ENCODE measurements around the gene MIER1.

MIER1 gene

GRCh38 chr1:66985835-66986234 lies 61.0 kb downstream of the MIER1 start:
- H3K27ac Mint-ChIP-seq = no peak overlapping the region
- no peaks in the 10 kb centered on the region for H3K4me1 Mint-ChIP-seq
- peaks cover 49% of the 10 kb centered on the region for H3K36me3 Mint-ChIP-seq (ENCODE audit: low read depth)
- no peaks in the 10 kb centered on the region for H3K27me3 Mint-ChIP-seq (ENCODE audit: low read depth)
- no peak for TF ChIP-seq CTCF (IDR thresholded peaks at IDR 0.05; ENCODE audit: unreplicated experiment in 3 of 3)
- H3K4me3 Mint-ChIP-seq = no peak overlapping the region
- no peaks in the 10 kb centered on the region for H3K9me3 Mint-ChIP-seq

GRCh38 chr1:66993076-66993475 lies 68.3 kb downstream of the MIER1 start:
- Mint-ChIP-seq H3K36me3 (ENCODE audit: low read depth) (peaks cover 17% of the 10 kb centered on the region), H3K27me3 (ENCODE audit: low read depth) (no peaks in the 10 kb centered on the region), H3K4me3 (no peak overlapping the region), H3K4me1 (no peaks in the 10 kb centered on the region), H3K9me3 (no peaks in the 10 kb centered on the region), H3K27ac (no peak overlapping the region)
- TF ChIP-seq CTCF (IDR thresholded peaks at IDR 0.05; ENCODE audit: unreplicated experiment in 3 of 3) = no peak

- Mint-ChIP-seq H3K9me3 (no peaks in the 10 kb centered on the region), H3K4me1 (no peaks in the 10 kb centered on the region), H3K27me3 (ENCODE audit: low read depth) (no peaks in the 10 kb centered on the region), H3K4me3 (no peak overlapping the region), H3K36me3 (ENCODE audit: low read depth) (peaks cover 12% of the 10 kb centered on the region), H3K27ac (peak overlapping the region in 1 of 3 experiments; percentile 23)
- TF ChIP-seq CTCF (IDR thresholded peaks at IDR 0.05; ENCODE audit: unreplicated experiment in 3 of 3) = peak; percentile 64 to 74 (median 74)
Measured at GRCh38 chr1:66996018-66996682, 71.4 kb downstream of the MIER1 start.

- no peaks in the 10 kb centered on the region for H3K27me3 Mint-ChIP-seq (ENCODE audit: low read depth)
- H3K9me3 Mint-ChIP-seq = no peaks in the 10 kb centered on the region
- no peak for TF ChIP-seq CTCF (IDR thresholded peaks at IDR 0.05; ENCODE audit: unreplicated experiment in 3 of 3)
- H3K4me3 Mint-ChIP-seq = no peak overlapping the region
- no peaks in the 10 kb centered on the region for H3K4me1 Mint-ChIP-seq
- H3K27ac Mint-ChIP-seq = no peak overlapping the region
- peaks cover 27% of the 10 kb centered on the region for H3K36me3 Mint-ChIP-seq (ENCODE audit: low read depth)
Measured at GRCh38 chr1:66998972-66999371, 74.2 kb downstream of the MIER1 start.

- Mint-ChIP-seq H3K27ac (peak overlapping the region; percentile 18 to 66 (median 43)), H3K9me3 (no peaks in the 10 kb centered on the region), H3K36me3 (ENCODE audit: low read depth) (peaks cover 31% of the 10 kb centered on the region), H3K27me3 (ENCODE audit: low read depth) (no peaks in the 10 kb centered on the region), H3K4me3 (no peak overlapping the region), H3K4me1 (no peaks in the 10 kb centered on the region)
- TF ChIP-seq CTCF (IDR thresholded peaks at IDR 0.05; ENCODE audit: unreplicated experiment in 3 of 3) = no peak
Measured at GRCh38 chr1:66999640-67000400, 75.0 kb downstream of the MIER1 start.
